GM23338 (cell line): ENCODE data around the gene OLFM1. TPM values are rescaled to one million over a fixed set of nuclear protein-coding genes. Genes with fewer than 3 reads are reported as not detected.

Experiments used
- ATAC-seq: fragments of 200-7000 bp; cut with Tn5 transposase; 3 replicates; pipeline ENCODE4 v1.9.1; 2020
- DNase-seq: peaks from one replicate; pipeline ENCODE4 v3.0.0-alpha.2; 2015; ENCODE audit warnings: low spot score
- H2AFZ ChIP-seq: fragments of 200-600 bp; sonication (generic); 2 replicates; pipeline ENCODE4 v1.8.0; 2016; ENCODE audit warnings: antibody characterized with exemption, mild to moderate bottlenecking, moderate library complexity
- H3F3A ChIP-seq: fragments of 200-600 bp; sonication (generic); replicated peaks from 2 replicates; pipeline ENCODE4 v1.8.0; 2017; ENCODE audit warnings: antibody characterized with exemption, mixed run types, low read depth
- H3K27ac ChIP-seq: fragments of 200-600 bp; sonication (generic); 2 replicates; pipeline ENCODE4 v1.6.1; 2016; ENCODE audit warnings: low read depth
- H3K27me3 ChIP-seq: fragments of 200-600 bp; sonication (generic); 2 replicates; pipeline ENCODE4 v1.8.0; 2016; ENCODE audit warnings: mild to moderate bottlenecking, mixed run types, moderate library complexity; ENCODE audit not compliant: insufficient read depth
- H3K36me3 ChIP-seq: fragments of 200-600 bp; sonication (generic); 2 replicates; pipeline ENCODE4 v1.8.0; 2016; ENCODE audit warnings: mild to moderate bottlenecking; ENCODE audit not compliant: insufficient read depth
- H3K4me1 ChIP-seq: fragments of 200-600 bp; sonication (generic); 2 replicates; pipeline ENCODE4 v1.8.0; 2016; ENCODE audit warnings: mild to moderate bottlenecking, moderate library complexity; ENCODE audit not compliant: insufficient read depth
- H3K4me2 ChIP-seq: fragments of 200-600 bp; sonication (generic); 2 replicates; pipeline ENCODE4 v1.7.1; 2017; ENCODE audit warnings: mixed run types
- H3K4me3 ChIP-seq: fragments of 200-600 bp; sonication (generic); 2 replicates; pipeline ENCODE4 v1.6.1; 2016; ENCODE audit warnings: mixed run types
- H3K79me2 ChIP-seq: fragments of 200-600 bp; sonication (generic); replicated peaks from 2 replicates; pipeline ENCODE4 v1.8.0; 2017; ENCODE audit warnings: mild to moderate bottlenecking; ENCODE audit not compliant: insufficient read depth
- H3K9me2 ChIP-seq: fragments of 200-600 bp; sonication (generic); 2 replicates; pipeline ENCODE4 v1.8.0; 2017; ENCODE audit not compliant: insufficient read depth
- H4K20me1 ChIP-seq: fragments of 200-600 bp; sonication (generic); replicated peaks from 2 replicates; pipeline ENCODE4 v1.8.0; 2017; ENCODE audit warnings: mild to moderate bottlenecking; ENCODE audit not compliant: insufficient read depth
- H3K27ac Mint-ChIP-seq: 2 replicates; pipeline ENCODE4 v1.8.0; 2020; ENCODE audit warnings: inconsistent platforms, mild to moderate bottlenecking, moderate library complexity, mixed read lengths
- H3K27me3 Mint-ChIP-seq: 3 replicates; pipeline ENCODE4 v1.8.0; 2022; ENCODE audit warnings: low read depth, mild to moderate bottlenecking, moderate library complexity, mixed read lengths, inconsistent platforms; ENCODE audit not compliant: insufficient read depth, poor library complexity
- H3K36me3 Mint-ChIP-seq: 3 replicates; pipeline ENCODE4 v1.8.0; 2021; ENCODE audit warnings: low read depth, mild to moderate bottlenecking, inconsistent platforms, moderate library complexity, mixed read lengths
- H3K4me1 Mint-ChIP-seq: 3 replicates; pipeline ENCODE4 v1.8.0; 2020; ENCODE audit warnings: mild to moderate bottlenecking, inconsistent platforms, mixed read lengths
- H3K4me3 Mint-ChIP-seq: 3 replicates; pipeline ENCODE4 v1.8.0; 2021; ENCODE audit warnings: moderate library complexity, mild to moderate bottlenecking, inconsistent platforms, mixed read lengths
- H3K9me3 Mint-ChIP-seq: 3 replicates; pipeline ENCODE4 v1.8.0; 2020; ENCODE audit warnings: moderate library complexity, mild to moderate bottlenecking, inconsistent platforms, mixed read lengths
- CREB1 ChIP-seq: fragments of 250-450 bp; sonication (Bioruptor Pico); IDR thresholded peaks from 2 replicates; pipeline ENCODE4 v1.5.0; 2020; ENCODE audit warnings: low read depth, mild to moderate bottlenecking, moderate library complexity
- ETS1 ChIP-seq: IDR thresholded peaks from 2 replicates; pipeline ENCODE4 v1.6.1; 2016; ENCODE audit warnings: antibody characterized with exemption
- EZH2 ChIP-seq: fragments of 200-600 bp; sonication (generic); IDR thresholded peaks from one replicate; pipeline ENCODE4 v1.8.0; 2017; ENCODE audit warnings: antibody characterized with exemption, mild to moderate bottlenecking, low read depth; ENCODE audit not compliant: unreplicated experiment
- EZH2phosphoT487 ChIP-seq: fragments of 200-600 bp; sonication (generic); IDR thresholded peaks from one replicate; pipeline ENCODE4 v1.8.1; 2018; ENCODE audit warnings: antibody characterized with exemption; ENCODE audit not compliant: unreplicated experiment
- JUNB ChIP-seq: IDR thresholded peaks from one replicate; pipeline ENCODE4 v1.6.1; 2016; ENCODE audit warnings: antibody characterized with exemption; ENCODE audit not compliant: unreplicated experiment
- NANOG ChIP-seq: IDR thresholded peaks from 2 replicates; pipeline ENCODE4 v1.6.1; 2016; ENCODE audit warnings: antibody characterized with exemption, borderline replicate concordance
- REST ChIP-seq: IDR thresholded peaks from one replicate; pipeline ENCODE4 v1.6.1; 2018; ENCODE audit warnings: antibody characterized with exemption; ENCODE audit not compliant: unreplicated experiment
- STAT1 ChIP-seq: IDR thresholded peaks from one replicate; pipeline ENCODE4 v1.6.1; 2016; ENCODE audit warnings: antibody characterized with exemption; ENCODE audit not compliant: unreplicated experiment
- ZNF331 ChIP-seq: fragments of 250-450 bp; sonication (Bioruptor Pico); IDR thresholded peaks from 2 replicates; pipeline ENCODE4 v1.5.0; 2020; ENCODE audit warnings: low read depth, mild to moderate bottlenecking, moderate library complexity
- ZNF462 ChIP-seq: fragments of 250-450 bp; sonication (Bioruptor Pico); IDR thresholded peaks from 2 replicates; pipeline ENCODE4 v1.5.0; 2020; ENCODE audit warnings: mild to moderate bottlenecking, moderate library complexity
- polyA plus RNA-seq: library from polyadenylated mRNA; unstranded; fragments of >200 nt; fragmentation: Nextera tagmentation; extraction: Ambion mirVana; gene quantifications from 2 replicates; pipeline ENCODE4 v1.2.1, GENCODE V29; 2016
- total RNA-seq: library from RNA; depleted of rRNA; stranded (reverse); fragments of >200 nt; shearing (Covaris generic); gene quantifications from 2 replicates; pipeline ENCODE4 v1.2.3, GENCODE V29; 2014

The OLFM1 gene
- total and polyA plus RNA-seq, 2 experiments from 2014 or later: 20.6 to 40.1 TPM

- Histone ChIP-seq H3K27ac (no peak overlapping the region), H3F3A (no peaks in the 10 kb centered on the region; the same call in 1 of the 2 replicates), H3K4me3 (no peak overlapping the region), H3K9me2 (no peaks in the 10 kb centered on the region), H3K4me2 (no peak overlapping the region), H3K79me2 (no peaks in the 10 kb centered on the region), H3K36me3 (no peaks in the 10 kb centered on the region), H3K4me1 (no peaks in the 10 kb centered on the region), H2AFZ (no peak overlapping the region), H3K27me3 (peaks cover 15% of the 10 kb centered on the region), H4K20me1 (peaks cover 16% of the 10 kb centered on the region)
- DNase-seq (no peak), ATAC-seq (no peak)
- TF ChIP-seq EZH2: no peak
- TF ChIP-seq STAT1: no peak
- TF ChIP-seq ZNF331 (CRISPR knock-in tag): no peak
- peaks cover 17% of the 10 kb centered on the region for H3K27me3 Mint-ChIP-seq
- 0 out of 3 replicates have a peak, but pooled peaks cover 2% of the 10 kb centered on the region for H3K9me3 Mint-ChIP-seq
- peaks cover 14% of the 10 kb centered on the region for H3K4me1 Mint-ChIP-seq
- peaks cover 36% of the 10 kb centered on the region for H3K36me3 Mint-ChIP-seq
- 0 out of 2 replicates have a peak overlapping the region, but pooled peaks have one; percentile 29 for H3K27ac Mint-ChIP-seq
- no peak overlapping the region for H3K4me3 Mint-ChIP-seq
Measured at GRCh38 chr9:135093111-135093510, 5.6 kb downstream of the OLFM1 start.

GRCh38 chr9:135093911-135094584 lies 6.6 kb downstream of the OLFM1 start:
- 0 out of 3 replicates have a peak, but pooled peaks cover 2% of the 10 kb centered on the region for H3K9me3 Mint-ChIP-seq
- DNase-seq (no peak), ATAC-seq (no peak)
- H3K4me1 ChIP-seq: no peaks in the 10 kb centered on the region
- peaks cover 17% of the 10 kb centered on the region for H4K20me1 ChIP-seq
- H3K27me3 Mint-ChIP-seq: peaks cover 10% of the 10 kb centered on the region
- H3K36me3 ChIP-seq: no peaks in the 10 kb centered on the region
- H3K79me2 ChIP-seq: no peaks in the 10 kb centered on the region
- H3K4me3 Mint-ChIP-seq: no peak overlapping the region
- H3K4me1 Mint-ChIP-seq: peaks cover 14% of the 10 kb centered on the region
- no peak overlapping the region for H2AFZ ChIP-seq
- H3K4me3 ChIP-seq: no peak overlapping the region
- peaks cover 43% of the 10 kb centered on the region for H3K36me3 Mint-ChIP-seq
- no peak overlapping the region for H3K27ac Mint-ChIP-seq
- no peaks in the 10 kb centered on the region for H3K9me2 ChIP-seq
- H3K27me3 ChIP-seq: peaks cover 6% of the 10 kb centered on the region
- H3F3A ChIP-seq: no peaks in the 10 kb centered on the region; the same call in 1 of the 2 replicates
- no peak overlapping the region for H3K27ac ChIP-seq
- no peak overlapping the region for H3K4me2 ChIP-seq
- TF ChIP-seq CREB1 (CRISPR knock-in tag) (no peak), ZNF462 (CRISPR knock-in tag) (no peak), EZH2phosphoT487 (no peak), STAT1 (no peak), JUNB (no peak), ETS1 (no peak), REST (no peak), NANOG (no peak)
